T-cell (primary cell): ENCODE data around the gene CTNNA3. TPM values are rescaled to one million over a fixed set of nuclear protein-coding genes. Genes with fewer than 3 reads are reported as not detected.

ENCODE experiments used
- ATAC-seq, 4 experiments: fragments of 200-7000 bp in 3 of 4; fragments of 150-1000 bp in 1 of 4; cut with Tn5 transposase; replicated peaks in 1 of 4; 1 replicate in 3 of 4; 2 replicates in 1 of 4; pipeline ENCODE4 v1.10.0; 2021; ENCODE audit warnings: moderate library complexity in 3 of 4, mild to moderate bottlenecking in 2 of 4, moderate number of reproducible peaks in 1 of 4
- CTCF ChIA-PET, 2 donors: fragments of 300-600 bp; sonication (Branson Sonifier 250); formaldehyde crosslinking; loops; one replicate each; lab custom pipeline; 2022; ENCODE audit warnings: antibody characterized with exemption in 2 of 2; lab: Charles Lee
- POLR2A ChIA-PET, 2 donors: fragments of 300-600 bp; sonication (Branson Sonifier 250); formaldehyde crosslinking; loops; one replicate each; lab custom pipeline; 2022; ENCODE audit warnings: antibody characterized with exemption in 2 of 2; lab: Charles Lee
- DNase-seq, 35 experiments: peaks; one replicate each; pipeline versions ENCODE4 v3.0.0 to v3.0.0-alpha.2; 2013 to 2023
- H3K27ac ChIP-seq: one replicate; pipeline ENCODE4 v1.5.1; 2013; ENCODE audit warnings: low read length
- H3K27me3 ChIP-seq, 2 experiments: replicated peaks in 1 of 2; 1 replicate in 1 of 2; 2 replicates in 1 of 2; pipeline versions ENCODE4 v1.6.1 to v1.7.0; 2013; ENCODE audit warnings: low read length in 1 of 2, mixed read lengths in 1 of 2; ENCODE audit not compliant: control insufficient read depth in 2 of 2, insufficient read depth in 2 of 2; ENCODE audit errors: extremely low read depth in 1 of 2
- H3K36me3 ChIP-seq, 2 donors: 1 replicate in 1 of 2; 2 replicates in 1 of 2; pipeline versions ENCODE4 v1.6.1 to v1.7.0; 2013; ENCODE audit warnings: low read length in 1 of 2; ENCODE audit not compliant: control insufficient read depth in 2 of 2, insufficient read depth in 1 of 2; ENCODE audit errors: extremely low read depth in 1 of 2
- H3K4me1 ChIP-seq, 2 experiments: 1 replicate in 1 of 2; 2 replicates in 1 of 2; pipeline versions ENCODE4 v1.6.1 to v1.7.0; 2013; ENCODE audit warnings: low read length in 2 of 2, mixed read lengths in 1 of 2; ENCODE audit not compliant: insufficient read depth in 2 of 2, control insufficient read depth in 1 of 2; ENCODE audit errors: extremely low read depth in 1 of 2
- H3K4me3 ChIP-seq, 2 donors: 1 replicate in 1 of 2; 2 replicates in 1 of 2; pipeline versions ENCODE4 v1.5.1 to v1.7.0; 2013; ENCODE audit warnings: mild to moderate bottlenecking in 2 of 2, low read length in 1 of 2, moderate library complexity in 1 of 2; ENCODE audit not compliant: control insufficient read depth in 1 of 2; ENCODE audit errors: extremely low read depth in 1 of 2
- H3K9me3 ChIP-seq: 2 replicates; pipeline ENCODE4 v1.7.0; 2013
- H3K27ac Mint-ChIP-seq, 2 donors: one replicate each; pipeline ENCODE4 v1.8.0; 2020 to 2021; ENCODE audit warnings: mild to moderate bottlenecking in 2 of 2, mixed read lengths in 2 of 2
- H3K27me3 Mint-ChIP-seq, 2 donors: one replicate each; pipeline ENCODE4 v1.8.0; 2021 to 2022; ENCODE audit warnings: mixed read lengths in 2 of 2
- H3K36me3 Mint-ChIP-seq: one replicate; pipeline ENCODE4 v1.8.0; 2021; ENCODE audit warnings: mixed read lengths
- H3K4me1 Mint-ChIP-seq, 3 donors: one replicate each; pipeline ENCODE4 v1.8.0; 2020 to 2022; ENCODE audit warnings: mixed read lengths in 3 of 3, mild to moderate bottlenecking in 1 of 3
- H3K4me3 Mint-ChIP-seq, 3 donors: one replicate each; pipeline ENCODE4 v1.8.0; 2020 to 2022; ENCODE audit warnings: mild to moderate bottlenecking in 3 of 3, mixed read lengths in 3 of 3, moderate library complexity in 3 of 3
- H3K9me3 Mint-ChIP-seq, 3 donors: one replicate each; pipeline ENCODE4 v1.8.0; 2020 to 2022; ENCODE audit warnings: mixed read lengths in 3 of 3
- WGBS: methylation state at CpG from one replicate; pipeline ENCODE4 v1.1.5; 2013; ENCODE audit warnings: missing lambda C conversion rate; ENCODE audit not compliant: insufficient coverage; 5-methylcytosine and 5-hydroxymethylcytosine counted together
- total RNA-seq, 35 experiments: library from RNA in 6 of 35; stranded (reverse) in 6 of 35; fragments of 120-200 nt in 1 of 35; gene quantifications; one replicate each; pipeline versions ENCODE4 v1.2.1 to v1.2.4 and lab custom pipeline; 2013 to 2026

CTNNA3 gene
- total RNA-seq, 5 donors from 2014 or later (not counting 1 experiment from before 2014, with no cell fraction given) = 0.88 TPM; not detected in 4

DNA sequence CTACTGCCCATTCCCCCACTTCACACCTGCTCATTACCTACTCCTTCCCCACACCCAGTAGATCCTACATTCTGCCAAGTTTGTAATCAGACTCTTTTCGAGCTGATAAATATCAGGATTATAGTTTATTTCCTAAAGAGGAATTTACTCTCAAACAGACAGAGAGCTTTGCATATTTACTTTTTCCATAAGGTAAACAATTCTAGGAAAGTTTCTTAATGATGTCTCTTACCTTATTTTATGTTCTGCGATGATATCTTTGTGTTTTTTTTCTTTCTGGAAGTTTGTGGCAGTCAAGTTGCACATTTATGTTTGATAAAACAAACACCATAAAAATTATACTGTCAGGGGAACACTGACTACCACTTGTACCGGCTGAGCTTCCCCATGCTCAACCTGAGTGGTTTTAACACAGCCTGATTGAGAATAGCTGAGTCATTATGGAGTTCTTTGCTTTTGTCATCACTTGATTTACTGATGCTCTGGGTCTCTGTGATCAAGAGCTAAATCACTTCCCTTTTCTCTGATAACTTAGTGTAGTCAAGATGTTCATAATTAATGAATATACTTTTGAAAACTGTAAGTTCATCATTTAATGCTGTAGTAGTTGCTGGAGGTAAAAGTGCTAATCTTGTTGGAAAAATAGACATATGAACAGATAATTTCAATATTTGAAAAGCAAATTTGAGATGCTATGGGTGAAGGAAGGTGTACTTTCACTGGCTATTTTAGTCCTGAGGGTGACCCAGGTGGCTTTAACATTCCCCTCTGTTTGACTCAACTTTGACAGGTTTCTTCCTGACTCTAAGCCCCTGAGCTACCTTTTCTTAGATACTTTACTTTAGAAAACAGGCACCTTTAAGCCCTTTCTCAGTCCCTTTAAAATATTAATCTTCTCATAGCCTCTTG, 1804.7 kb downstream of the CTNNA3 start:
- Mint-ChIP-seq H3K27me3 (no peaks in the 10 kb centered on the region), H3K4me1 (no peaks in the 10 kb centered on the region), H3K4me3 (no peak overlapping the region), H3K27ac (no peak overlapping the region), H3K9me3 (peaks cover 9 to 11% (median 9%) of the 10 kb centered on the region in 3 donors), H3K36me3 (no peaks in the 10 kb centered on the region)
- no peak for ATAC-seq
- no CpG with 5 or more reads among the region's 3 CpGs for WGBS
- ChIA-PET CTCF (interaction anchor here in 1 of 2 donors (0.6 kb wide), 1 partner anchor 116 kb away, joined by 3 read pairs; no protein-coding TSS in a partner anchor), POLR2A (no interaction called here)
- Histone ChIP-seq H3K27me3 (no peaks in the 10 kb centered on the region), H3K36me3 (no peaks in the 10 kb centered on the region), H3K4me1 (no peaks in the 10 kb centered on the region), H3K9me3 (no peaks in the 10 kb centered on the region), H3K27ac (no peak overlapping the region), H3K4me3 (no peak overlapping the region)
- DNase-seq = no peak

- Mint-ChIP-seq H3K4me3 (no peak overlapping the region), H3K9me3 (peaks cover 9 to 15% (median 12%) of the 10 kb centered on the region in 3 donors), H3K27ac (no peak overlapping the region), H3K27me3 (no peaks in the 10 kb centered on the region), H3K36me3 (no peaks in the 10 kb centered on the region), H3K4me1 (no peaks in the 10 kb centered on the region)
- Histone ChIP-seq H3K4me3 (no peak overlapping the region), H3K36me3 (no peaks in the 10 kb centered on the region), H3K27me3 (no peaks in the 10 kb centered on the region), H3K27ac (no peak overlapping the region), H3K9me3 (no peaks in the 10 kb centered on the region), H3K4me1 (no peaks in the 10 kb centered on the region)
- DNase-seq = no peak
- ATAC-seq = no peak
- ChIA-PET CTCF (no interaction called here), POLR2A (no interaction called here)
Measured at GRCh38 chr10:65864529-65864928, 1831.5 kb downstream of the CTNNA3 start.

GRCh38 chr10:65864036-65864435, 1832.0 kb downstream of the CTNNA3 start:
- H3K36me3 ChIP-seq = no peaks in the 10 kb centered on the region
- Mint-ChIP-seq H3K36me3 (no peaks in the 10 kb centered on the region), H3K9me3 (peaks cover 9 to 15% (median 12%) of the 10 kb centered on the region in 3 donors), H3K27ac (no peak overlapping the region), H3K4me1 (no peaks in the 10 kb centered on the region), H3K4me3 (no peak overlapping the region), H3K27me3 (no peaks in the 10 kb centered on the region)
- ATAC-seq (no peak), DNase-seq (no peak)
- H3K4me1 ChIP-seq = no peaks in the 10 kb centered on the region
- no peak overlapping the region for H3K27ac ChIP-seq
- H3K27me3 ChIP-seq = no peaks in the 10 kb centered on the region
- CTCF ChIA-PET = no interaction called here
- POLR2A ChIA-PET = no interaction called here
- no peaks in the 10 kb centered on the region for H3K9me3 ChIP-seq
- H3K4me3 ChIP-seq = no peak overlapping the region

Other genes with a start within 250 kb of the CTNNA3 start
- gene DNAJC12, start 142.0 kb upstream of the CTNNA3 start, total RNA-seq = under 1 TPM in 2 of 5 donors, not detected in 3; 0.20 to 0.28 TPM
- 10 to 100 TPM; 41.0 to 58.7 (median 46.7) TPM for gene SIRT1, start 188.5 kb upstream of the CTNNA3 start, total RNA-seq